DND-41 (cell line): Measurements from ENCODE around the gene NUP37.
"Not testable (repeated sequence)": the region's sequence is repeated elsewhere in the genome, so short reads cannot be mapped to it uniquely, and the experiment has no call there.

Source experiments
- CTCF ChIP-seq: IDR thresholded peaks from 2 replicates; pipeline ENCODE4 v1.5.1; 2012; ENCODE audit warnings: borderline replicate concordance, low read length, moderate library complexity, mild to moderate bottlenecking; ENCODE audit not compliant: poor library complexity, severe bottlenecking; ENCODE audit errors: extremely low read depth
- EZH2 ChIP-seq: IDR thresholded peaks from 3 replicates; pipeline ENCODE4 v1.6.1; 2012; ENCODE audit warnings: borderline replicate concordance, low read depth, mild to moderate bottlenecking, moderate library complexity, low read length, inconsistent platforms; ENCODE audit not compliant: severe bottlenecking

- not testable (repeated sequence) for TF ChIP-seq CTCF, EZH2
Observed at GRCh38 chr12:102131442-102131841, 11.5 kb upstream of the NUP37 start.
